B cell (primary cell): ENCODE data around the gene LXN.

Experiments
- EZH2 ChIP-seq: IDR thresholded peaks from 2 replicates; pipeline ENCODE4 v1.6.1; 2012; ENCODE audit warnings: borderline replicate concordance, low read depth, mild to moderate bottlenecking, moderate library complexity, low read length; ENCODE audit not compliant: insufficient read depth, poor library complexity, severe bottlenecking
- TF ChIP-seq, protein P1 (sequence below): fragments of 200-600 bp; IDR thresholded peaks from one replicate; pipeline ENCODE4 v1.8.0; 2022; ENCODE audit warnings: antibody characterized with exemption, mild to moderate bottlenecking

DNA sequence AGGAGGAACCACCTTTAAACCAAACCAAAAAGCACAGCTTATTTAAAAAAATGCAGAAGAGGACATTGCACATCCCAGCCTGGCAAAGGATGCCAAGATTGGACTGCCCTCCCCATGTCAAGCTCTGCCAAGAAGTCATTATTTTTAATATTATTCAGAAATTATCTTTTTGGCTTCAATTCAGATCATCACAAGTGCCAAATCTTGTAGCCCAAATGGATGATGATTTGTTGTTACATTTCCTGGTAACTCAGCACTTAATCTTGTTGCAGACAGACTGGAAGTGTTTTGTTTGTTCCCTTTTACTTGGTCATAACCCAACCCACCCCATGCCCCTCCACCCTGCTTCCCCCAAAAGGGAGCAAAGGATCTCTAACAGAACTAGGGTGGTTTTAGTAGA, 28.1 kb upstream of the LXN start:
- TF ChIP-seq, protein P1, sequence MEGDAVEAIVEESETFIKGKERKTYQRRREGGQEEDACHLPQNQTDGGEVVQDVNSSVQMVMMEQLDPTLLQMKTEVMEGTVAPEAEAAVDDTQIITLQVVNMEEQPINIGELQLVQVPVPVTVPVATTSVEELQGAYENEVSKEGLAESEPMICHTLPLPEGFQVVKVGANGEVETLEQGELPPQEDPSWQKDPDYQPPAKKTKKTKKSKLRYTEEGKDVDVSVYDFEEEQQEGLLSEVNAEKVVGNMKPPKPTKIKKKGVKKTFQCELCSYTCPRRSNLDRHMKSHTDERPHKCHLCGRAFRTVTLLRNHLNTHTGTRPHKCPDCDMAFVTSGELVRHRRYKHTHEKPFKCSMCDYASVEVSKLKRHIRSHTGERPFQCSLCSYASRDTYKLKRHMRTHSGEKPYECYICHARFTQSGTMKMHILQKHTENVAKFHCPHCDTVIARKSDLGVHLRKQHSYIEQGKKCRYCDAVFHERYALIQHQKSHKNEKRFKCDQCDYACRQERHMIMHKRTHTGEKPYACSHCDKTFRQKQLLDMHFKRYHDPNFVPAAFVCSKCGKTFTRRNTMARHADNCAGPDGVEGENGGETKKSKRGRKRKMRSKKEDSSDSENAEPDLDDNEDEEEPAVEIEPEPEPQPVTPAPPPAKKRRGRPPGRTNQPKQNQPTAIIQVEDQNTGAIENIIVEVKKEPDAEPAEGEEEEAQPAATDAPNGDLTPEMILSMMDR = no peak
- TF ChIP-seq EZH2 = no peak
